Hepatic stellate cell (primary cell): ENCODE data around the gene FNIP2.
A peak's percentile ranks its signal among the peaks of the same experiment; 100 is the strongest.

ENCODE experiments used
- DNase-seq: peaks from one replicate; pipeline ENCODE4 v3.0.0; 2011; ENCODE audit warnings: low spot score

FNIP2 gene

GRCh38 chr4:158763462-158763861 is 5.4 kb upstream of the FNIP2 start:
- DNase-seq: no peak

- no peak for DNase-seq
Measured at GRCh38 chr4:158766434-158767044, 2.3 kb upstream of the FNIP2 start.

- DNase-seq: no peak
Measured at GRCh38 chr4:158767451-158767850, 1.4 kb upstream of the FNIP2 start.

- DNase-seq: peak; percentile 34
Measured at GRCh38 chr4:158769175-158769921, 522 bp downstream of the FNIP2 start.

GRCh38 chr4:158770671-158771070 is 1.8 kb downstream of the FNIP2 start:
- no peak for DNase-seq

- no peak for DNase-seq
Measured at GRCh38 chr4:158771776-158772175, 3.0 kb downstream of the FNIP2 start.

GRCh38 chr4:158775091-158775651 is 6.3 kb downstream of the FNIP2 start:
- peak; percentile 45 for DNase-seq

GRCh38 chr4:158776106-158776505 is 7.3 kb downstream of the FNIP2 start:
- DNase-seq: no peak

GRCh38 chr4:158777423-158778155 is 8.8 kb downstream of the FNIP2 start:
- no peak for DNase-seq

- DNase-seq: no peak
Measured at GRCh38 chr4:158778156-158778711, 9.4 kb downstream of the FNIP2 start.

- DNase-seq: no peak
Measured at GRCh38 chr4:158778712-158779111, 9.9 kb downstream of the FNIP2 start.

GRCh38 chr4:158781963-158782362 is 13.1 kb downstream of the FNIP2 start:
- no peak for DNase-seq

- DNase-seq: no peak
Measured at GRCh38 chr4:158782551-158783360, 13.9 kb downstream of the FNIP2 start.

- DNase-seq: peak; percentile 45
Measured at GRCh38 chr4:158783785-158784184, 15.0 kb downstream of the FNIP2 start.

- no peak for DNase-seq
Measured at GRCh38 chr4:158785718-158786117, 16.9 kb downstream of the FNIP2 start.

GRCh38 chr4:158786121-158786601 is 17.3 kb downstream of the FNIP2 start:
- DNase-seq: no peak

GRCh38 chr4:158786955-158787354 is 18.1 kb downstream of the FNIP2 start:
- no peak for DNase-seq

GRCh38 chr4:158787709-158788475 is 19.1 kb downstream of the FNIP2 start:
- DNase-seq: no peak

- no peak for DNase-seq
Measured at GRCh38 chr4:158788516-158788915, 19.7 kb downstream of the FNIP2 start.

- no peak for DNase-seq
Measured at GRCh38 chr4:158789853-158790252, 21.0 kb downstream of the FNIP2 start.

GRCh38 chr4:158793021-158793420 is 24.2 kb downstream of the FNIP2 start:
- DNase-seq: no peak
